GM12892 (cell line): ENCODE data around the gene RMND5B.
A peak's percentile ranks its signal among the peaks of the same experiment; 100 is the strongest.

Source experiments
- DNase-seq: peaks from one replicate; pipeline ENCODE4 v3.0.0; 2011; ENCODE audit not compliant: insufficient read length
- FAIRE-seq: peaks from 2 replicates; lab custom pipeline; 2011; peaks lifted over from hg19 to GRCh38; lab: Jason Lieb, UNC
- POLR2A ChIP-seq: IDR thresholded peaks from 2 replicates; pipeline ENCODE4 v1.6.1; 2011; ENCODE audit warnings: low read depth, low read length, control low read depth
- POLR2AphosphoS5 ChIP-seq: IDR thresholded peaks from 2 replicates; pipeline ENCODE4 v1.6.1; 2011; ENCODE audit warnings: low read depth, low read length, control low read depth
- TAF1 ChIP-seq: IDR thresholded peaks from 2 replicates; pipeline ENCODE4 v1.6.1; 2011; ENCODE audit warnings: low read depth, mild to moderate bottlenecking, control low read depth, low read length, borderline replicate concordance

RMND5B gene

DNA sequence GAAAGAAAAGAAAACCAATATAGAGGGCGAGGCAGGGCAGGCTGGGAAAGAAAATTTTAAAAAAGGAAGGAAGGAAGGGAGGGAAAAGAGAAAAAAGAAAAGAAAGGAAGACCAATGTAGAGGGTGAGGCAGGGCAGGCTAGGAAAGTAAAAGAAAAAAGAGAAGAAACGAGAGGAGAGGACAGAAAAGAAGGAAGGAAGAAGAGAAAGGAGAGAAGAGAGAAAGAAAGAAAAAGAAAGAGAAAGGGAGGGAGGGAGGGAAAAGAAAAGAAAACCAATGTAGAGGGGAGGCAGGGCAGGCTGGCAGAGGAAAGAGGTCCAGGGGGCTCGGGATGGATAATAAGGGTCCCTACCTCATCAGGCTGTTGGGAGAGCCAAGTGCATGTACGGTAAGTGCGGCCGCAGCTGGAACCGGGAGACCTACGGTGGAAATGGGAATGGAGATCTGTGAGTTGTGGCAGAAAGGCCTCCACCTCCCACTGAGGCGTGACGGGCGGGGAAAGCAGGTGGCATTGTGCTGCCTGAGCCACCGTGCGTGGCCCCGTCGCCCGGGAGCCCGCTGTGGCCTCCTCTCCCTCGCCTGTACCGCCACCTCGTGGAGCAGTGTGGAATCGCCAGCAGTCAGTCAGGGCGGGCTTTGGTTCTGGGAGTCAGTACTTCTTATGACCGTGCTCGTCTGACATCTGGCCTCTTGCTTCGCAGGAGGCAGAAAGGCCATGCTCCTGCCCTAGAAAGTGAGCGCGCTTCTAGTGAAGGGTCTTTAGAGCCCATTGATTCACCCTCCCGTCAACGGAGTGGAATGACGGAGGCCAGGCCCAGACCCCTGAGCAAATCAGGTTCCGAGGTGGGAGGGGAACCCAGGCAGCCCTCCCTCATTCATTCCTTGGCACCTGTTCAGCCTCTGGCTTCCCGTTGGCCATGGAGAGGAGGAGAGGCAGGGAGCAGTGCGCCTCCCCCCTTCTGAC, 33.2 kb downstream of the RMND5B start:
- DNase-seq (peak; percentile 90), FAIRE-seq (peak; percentile 95)
- TF ChIP-seq POLR2A: no peak
- TF ChIP-seq POLR2AphosphoS5: no peak
- no peak for TF ChIP-seq TAF1

DNA sequence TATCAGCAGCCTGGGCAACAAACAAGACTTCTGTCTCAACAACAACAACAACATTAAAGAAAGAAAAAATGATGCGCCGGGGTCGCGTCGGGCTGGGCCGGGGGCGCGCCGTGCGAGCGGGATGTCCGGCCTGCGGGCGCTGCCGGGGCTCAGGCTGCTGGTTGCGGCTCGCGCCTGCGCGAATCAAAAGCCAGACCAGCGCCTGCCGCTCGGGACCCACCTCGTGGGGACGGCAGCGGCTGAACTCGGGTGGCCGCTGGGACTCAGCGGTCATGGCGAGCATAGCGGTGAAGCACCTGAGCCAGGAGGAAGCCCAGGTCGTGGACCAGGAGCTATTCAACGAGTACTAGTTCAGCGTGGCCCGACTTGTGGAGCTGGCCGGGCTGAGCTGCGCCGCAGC, 34.8 kb downstream of the RMND5B start:
- FAIRE-seq (no peak), DNase-seq (no peak)
- TF ChIP-seq TAF1: no peak
- no peak for TF ChIP-seq POLR2A
- TF ChIP-seq POLR2AphosphoS5: no peak

DNA sequence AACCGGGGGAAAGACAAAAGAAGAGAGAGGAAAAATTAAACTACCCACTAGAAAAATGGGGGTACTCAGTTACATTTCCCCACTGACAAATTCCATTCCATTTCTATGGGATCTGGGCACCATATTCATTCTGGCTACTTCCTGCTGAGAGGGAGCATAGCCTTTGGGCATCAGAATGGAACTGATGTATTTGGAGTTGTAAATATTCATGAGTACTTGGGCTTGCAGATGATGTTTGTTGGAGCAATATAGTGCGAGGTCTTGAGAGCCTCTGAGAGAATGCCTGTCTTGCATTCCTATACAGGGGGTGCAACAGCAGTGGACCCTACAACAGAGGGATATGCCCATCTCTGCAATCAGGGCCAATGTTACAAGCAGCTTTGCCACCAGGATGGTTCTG, 39.6 kb downstream of the RMND5B start:
- DNase-seq (no peak), FAIRE-seq (no peak)
- TF ChIP-seq POLR2AphosphoS5 (no peak), POLR2A (no peak), TAF1 (no peak)

DNA sequence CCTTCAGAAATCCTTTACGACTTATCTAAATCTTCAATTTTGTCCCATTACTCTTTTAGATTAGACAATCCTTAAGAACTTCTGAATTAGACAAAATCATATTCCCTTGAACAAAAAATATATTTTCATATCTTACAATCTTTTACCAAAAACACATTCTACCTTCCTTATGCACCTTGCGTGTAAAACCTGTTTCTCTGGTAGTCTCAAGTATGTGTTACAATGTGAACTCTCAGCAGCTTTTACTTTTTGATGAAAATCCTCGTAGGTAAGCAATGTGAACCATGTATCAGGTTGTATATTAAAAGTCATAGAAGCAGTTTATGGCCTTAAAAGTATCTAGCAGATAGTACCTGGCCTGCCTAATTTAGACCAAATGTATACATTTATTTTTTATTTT, 43.6 kb downstream of the RMND5B start:
- TF ChIP-seq POLR2AphosphoS5 (no peak), TAF1 (no peak), POLR2A (no peak)
- no peak for FAIRE-seq

DNA sequence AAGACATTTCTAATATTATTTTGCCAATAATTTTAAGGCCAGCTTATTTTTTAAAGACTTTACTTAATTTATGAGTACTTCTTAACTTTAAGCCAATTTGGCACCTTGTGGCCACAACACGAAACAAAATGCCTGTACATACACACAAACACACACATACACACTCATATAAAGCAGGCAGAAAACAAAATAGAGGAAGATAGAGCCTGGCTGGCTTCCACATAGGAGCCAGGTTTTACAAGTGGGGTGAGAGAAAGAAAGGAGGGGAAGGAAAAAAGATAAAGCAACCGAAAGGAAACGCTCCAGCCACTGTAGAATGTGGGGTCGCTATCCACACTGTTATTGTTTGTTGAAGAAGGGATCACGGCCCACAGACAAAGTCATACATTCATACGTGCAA, 46.0 kb downstream of the RMND5B start:
- DNase-seq: no peak
- FAIRE-seq: no peak
- TF ChIP-seq TAF1: no peak
- TF ChIP-seq POLR2AphosphoS5: no peak
- no peak for TF ChIP-seq POLR2A

More for the DNA sequence above, 43.6 kb downstream of the RMND5B start:
- DNase-seq: no peak

DNA sequence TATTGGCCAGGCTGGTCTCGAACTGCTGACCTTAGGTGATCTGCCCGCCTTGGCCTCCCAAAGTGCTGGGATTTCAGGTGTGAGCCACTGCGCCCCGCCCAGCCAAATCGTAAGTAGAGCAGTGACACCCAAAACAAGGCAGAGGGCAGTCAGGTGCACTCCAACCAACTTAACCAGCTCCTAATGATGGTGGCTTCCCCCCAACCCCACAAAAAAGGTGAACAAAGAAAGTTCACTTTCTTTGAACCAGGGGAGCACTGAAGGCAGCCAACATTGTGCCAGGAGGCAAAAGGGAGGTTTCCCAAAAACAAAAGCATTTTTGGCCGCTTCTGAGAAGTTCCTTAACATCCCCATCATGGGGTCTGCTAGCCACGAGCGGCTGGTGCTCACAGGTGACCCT, 46.8 kb downstream of the RMND5B start:
- DNase-seq (no peak), FAIRE-seq (no peak)
- TF ChIP-seq POLR2AphosphoS5 (no peak), TAF1 (no peak), POLR2A (no peak)

DNA sequence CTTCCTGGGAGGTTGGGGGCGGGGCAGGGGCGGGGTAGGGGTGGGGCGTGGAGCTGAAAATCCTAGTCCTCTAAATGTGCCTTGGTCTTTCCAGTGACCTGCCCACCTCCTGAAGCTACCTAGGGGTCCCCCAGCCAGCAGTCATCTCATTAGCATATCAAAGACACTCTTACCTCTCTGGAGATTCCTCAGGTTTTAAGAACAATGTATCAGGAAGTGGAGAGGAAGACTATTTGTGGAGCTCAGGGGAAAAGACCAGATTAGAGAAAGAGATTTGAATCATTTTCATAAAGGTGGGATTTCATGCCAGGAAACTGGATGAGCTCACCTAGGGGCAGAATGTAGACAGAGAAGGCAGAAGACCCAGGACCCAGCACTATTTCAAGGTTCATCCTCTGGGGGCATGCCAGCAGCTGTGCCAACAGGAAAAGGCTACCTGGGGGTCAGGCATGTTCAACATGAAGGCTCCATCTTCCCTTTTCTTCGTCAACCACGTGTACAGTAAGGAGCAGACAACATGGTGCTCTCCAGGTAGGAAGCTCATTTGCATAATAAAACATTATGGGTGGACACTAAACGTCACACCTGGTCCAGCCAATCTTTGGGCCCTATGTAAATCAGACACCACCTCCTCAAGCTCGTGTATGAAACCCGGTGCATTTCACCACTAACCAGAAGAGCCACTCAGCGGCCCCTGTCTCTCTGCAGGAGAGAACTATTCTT, 49.5 kb downstream of the RMND5B start:
- TF ChIP-seq TAF1: no peak
- FAIRE-seq: no peak
- DNase-seq: no peak

DNA sequence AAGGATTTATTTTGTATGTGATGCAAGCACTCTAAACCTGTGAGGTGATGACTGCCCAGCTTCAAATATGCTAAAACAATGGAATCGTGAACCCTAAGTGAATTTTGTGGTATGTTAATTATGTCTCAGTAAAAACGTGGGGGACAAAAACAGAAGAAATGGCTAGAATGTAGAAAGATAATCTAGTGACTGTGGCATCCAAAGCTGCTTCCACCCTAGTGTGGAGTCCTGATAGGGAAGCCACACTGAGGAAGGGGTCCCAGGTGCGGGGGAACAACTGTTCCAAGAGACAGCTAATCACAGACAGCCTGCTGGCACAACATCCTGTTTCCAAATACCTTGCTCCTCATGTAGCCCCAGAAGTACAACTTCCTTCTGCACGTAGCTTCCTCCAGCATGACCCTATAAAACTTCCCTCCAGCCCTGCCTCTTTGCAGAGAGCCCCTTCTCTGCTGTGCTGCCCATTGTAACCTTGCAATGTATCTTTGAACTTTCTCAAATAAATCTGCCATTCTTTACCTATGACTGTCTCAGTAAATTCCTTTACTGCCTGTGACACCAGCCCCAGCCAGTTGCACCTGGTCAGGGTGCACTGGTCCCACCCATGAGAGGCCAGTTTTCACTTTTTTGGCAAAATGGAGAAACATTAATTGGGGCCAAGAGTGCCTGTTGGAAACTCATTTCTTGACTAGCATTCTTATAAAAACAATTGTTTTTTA, 51.5 kb downstream of the RMND5B start:
- no peak for FAIRE-seq
- DNase-seq: no peak
- TF ChIP-seq POLR2A (no peak), TAF1 (no peak), POLR2AphosphoS5 (no peak)

DNA sequence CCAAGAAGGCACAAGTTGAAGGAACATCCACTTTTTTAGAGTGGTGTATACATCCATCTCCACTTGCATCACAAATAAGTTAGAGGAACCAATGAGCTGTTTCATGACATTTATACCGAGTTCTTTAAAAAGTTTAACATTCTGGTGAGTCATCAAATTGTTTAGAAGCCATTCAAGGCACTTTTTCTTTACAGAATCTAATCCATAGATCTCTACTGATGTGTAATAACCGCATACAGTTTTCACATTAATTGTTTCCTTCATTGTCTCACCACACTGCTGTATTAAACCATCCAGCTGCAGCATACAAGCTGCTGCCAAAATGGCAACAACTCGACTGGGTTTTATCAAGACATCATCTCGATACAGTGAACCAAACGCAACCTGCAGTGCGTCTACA, 55.6 kb downstream of the RMND5B start:
- no peak for DNase-seq
- no peak for TF ChIP-seq POLR2AphosphoS5
- no peak for TF ChIP-seq POLR2A
- no peak for TF ChIP-seq TAF1
- no peak for FAIRE-seq

DNA sequence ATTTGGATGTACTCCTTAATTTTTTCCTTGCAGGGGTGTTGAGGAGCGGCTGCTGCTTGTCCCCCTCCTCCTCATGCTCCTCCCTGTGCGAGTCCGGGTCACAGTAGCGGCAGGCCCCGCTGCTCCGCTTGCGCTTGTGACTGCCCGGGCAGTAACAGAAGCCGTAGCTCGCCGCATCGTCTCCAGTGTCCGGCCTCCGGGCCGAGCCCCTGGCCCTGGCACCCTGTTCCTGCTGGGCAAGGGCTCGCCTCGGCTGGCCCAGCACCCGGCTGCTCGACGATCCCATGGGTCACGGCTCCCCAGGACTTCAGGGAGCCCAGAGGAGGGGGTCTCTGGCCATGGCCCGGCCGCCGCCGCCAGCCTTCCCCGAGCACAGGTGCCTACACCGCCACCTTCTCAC, 56.2 kb downstream of the RMND5B start, which contains the start of gene GMCL2:
Gene GMCL2, minus strand, starts transcription at position 358 of the 400 bp plus-strand sequence. Its CDS starts 72 bp downstream, at position 286.
- no peak for DNase-seq
- no peak for FAIRE-seq
- TF ChIP-seq TAF1: no peak
- no peak for TF ChIP-seq POLR2AphosphoS5
- no peak for TF ChIP-seq POLR2A

DNA sequence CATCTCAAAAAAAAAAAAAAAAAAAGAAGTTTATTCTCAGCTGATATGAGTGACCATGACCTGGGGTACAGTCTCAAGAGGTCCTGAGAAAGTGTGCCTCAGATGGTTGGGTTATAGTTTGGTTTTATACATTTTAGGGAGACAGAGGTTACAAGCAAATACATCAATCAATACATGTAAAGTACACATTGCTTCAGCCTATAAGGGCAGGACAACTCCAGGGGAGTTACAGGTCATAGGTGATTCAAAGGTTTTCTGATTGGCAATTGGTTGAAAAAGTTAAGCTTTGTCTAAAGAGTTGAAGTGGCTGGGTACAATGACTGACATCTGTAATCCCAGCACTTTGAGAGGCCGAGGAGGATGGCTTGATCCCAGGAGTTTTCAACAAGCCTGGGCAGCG, 58.6 kb downstream of the RMND5B start:
- DNase-seq (no peak), FAIRE-seq (no peak)
- TF ChIP-seq TAF1 (no peak), POLR2A (no peak), POLR2AphosphoS5 (no peak)
